DND-41 (cell line): ENCODE results near the gene KLHDC7B.
A peak's percentile ranks its signal among the peaks of the same experiment; 100 is the strongest.

Source experiments
- CTCF ChIP-seq: IDR thresholded peaks from 2 replicates; pipeline ENCODE4 v1.5.1; 2012; ENCODE audit warnings: borderline replicate concordance, low read length, moderate library complexity, mild to moderate bottlenecking; ENCODE audit not compliant: poor library complexity, severe bottlenecking; ENCODE audit errors: extremely low read depth
- EZH2 ChIP-seq: IDR thresholded peaks from 3 replicates; pipeline ENCODE4 v1.6.1; 2012; ENCODE audit warnings: borderline replicate concordance, low read depth, mild to moderate bottlenecking, moderate library complexity, low read length, inconsistent platforms; ENCODE audit not compliant: severe bottlenecking

GRCh38 chr22:50545522-50546325 is at the start of gene KLHDC7B:
- TF ChIP-seq CTCF (peak; percentile 30), EZH2 (no peak)
